22Rv1 (cell line): ENCODE results near the gene SARS2.

Experiments used
- H3K27ac ChIP-seq: fragments of 450-650 bp; 2 replicates; pipeline ENCODE4 v1.5.1; 2017
- CTCF ChIP-seq: fragments of 450-650 bp; IDR thresholded peaks from 2 replicates; pipeline ENCODE4 v1.5.1; 2017; ENCODE audit warnings: mild to moderate bottlenecking
- ZFX ChIP-seq: fragments of 450-650 bp; IDR thresholded peaks from 2 replicates; pipeline ENCODE4 v1.6.1; 2017; ENCODE audit warnings: antibody characterized with exemption, borderline replicate concordance

Gene SARS2

GRCh38 chr19:38929929-38930775 is at the start of gene SARS2:
TSS of gene SARS2 (minus strand) at chr19:38930763. CDS start at chr19:38930736, 27 bp downstream.
- H3K27ac ChIP-seq = peak within 1 kb of the TSS; percentile 88
- TF ChIP-seq CTCF (peak; percentile 99), ZFX (no peak)

GRCh38 chr19:38979812-38980211 is 49.2 kb upstream of the SARS2 start:
- TF ChIP-seq CTCF (no peak), ZFX (no peak)
- H3K27ac ChIP-seq = no peak overlapping the region

GRCh38 chr19:38978326-38978689 is 47.7 kb upstream of the SARS2 start:
- H3K27ac ChIP-seq = no peak overlapping the region
- no peak for TF ChIP-seq ZFX

- H3K27ac ChIP-seq = no peak overlapping the region
- TF ChIP-seq ZFX (no peak), CTCF (no peak)
Observed at GRCh38 chr19:38977445-38978325, 47.1 kb upstream of the SARS2 start.

GRCh38 chr19:38975861-38976271 is 45.3 kb upstream of the SARS2 start:
- peak overlapping the region; percentile 58; the same call in 1 of the 2 replicates for H3K27ac ChIP-seq
- TF ChIP-seq ZFX (no peak), CTCF (no peak)

GRCh38 chr19:38975214-38975860 is 44.8 kb upstream of the SARS2 start, which contains the start of gene FBXO17:
TSS of gene FBXO17 (minus strand) at chr19:38975742. CDS start at chr19:38950319, 25,423 bp downstream.
- peak within 1 kb of the TSS; percentile 58 for H3K27ac ChIP-seq
- TF ChIP-seq ZFX (no peak), CTCF (no peak)

GRCh38 chr19:38974624-38975213 is 44.2 kb upstream of the SARS2 start:
- peak overlapping the region; percentile 58 for H3K27ac ChIP-seq
- TF ChIP-seq ZFX = no peak
- TF ChIP-seq CTCF = no peak
